HepG2 (cell line): Measurements from ENCODE around the gene CARD16. TPM values are rescaled to one million over a fixed set of nuclear protein-coding genes. Genes with fewer than 3 reads are reported as not detected.

Source experiments
- BHLHE40 ChIP-seq: IDR thresholded peaks from 2 replicates; pipeline ENCODE4 v1.6.1; 2011; ENCODE audit warnings: low read length, improper control_type of control experiment
- ELF4 ChIP-seq: sonication (generic); formaldehyde crosslinking; IDR thresholded peaks from 2 replicates; pipeline ENCODE4 v1.5.0; 2020; ENCODE audit warnings: missing genetic modification reagents, mild to moderate bottlenecking, moderate library complexity, borderline replicate concordance
- GATA4 ChIP-seq: sonication (generic); IDR thresholded peaks from 2 replicates; pipeline ENCODE4 v1.6.1; 2016; ENCODE audit warnings: antibody characterized with exemption, low read depth, borderline replicate concordance
- HNRNPH1 ChIP-seq: fragments of 200-400 bp; formaldehyde crosslinking; optimal IDR thresholded peaks from 2 replicates; pipeline ENCODE3; 2017; ENCODE audit warnings: mild to moderate bottlenecking, low read depth, low read length
- MTERF4 ChIP-seq: sonication (generic); formaldehyde crosslinking; IDR thresholded peaks from 2 replicates; pipeline ENCODE4 v1.8.0; 2023; ENCODE audit warnings: mild to moderate bottlenecking, missing genetic modification reagents
- RELA ChIP-seq: sonication (generic); formaldehyde crosslinking; IDR thresholded peaks from 2 replicates; pipeline ENCODE4 v1.4.0; 2020; ENCODE audit warnings: missing genetic modification reagents
- SKI ChIP-seq: fragments of 450-650 bp; IDR thresholded peaks from one replicate; pipeline ENCODE4 v1.6.1; 2018; ENCODE audit warnings: mild to moderate bottlenecking; ENCODE audit not compliant: partially characterized antibody
- TAF1 ChIP-seq: sonication (generic); formaldehyde crosslinking; IDR thresholded peaks from 2 replicates; pipeline ENCODE4 v1.4.0; 2020; ENCODE audit warnings: missing genetic modification reagents
- TEAD2 ChIP-seq: sonication (generic); formaldehyde crosslinking; IDR thresholded peaks from 2 replicates; pipeline ENCODE4 v1.9.0; 2021; ENCODE audit warnings: missing genetic modification reagents
- ZBTB20 ChIP-seq: sonication (generic); formaldehyde crosslinking; IDR thresholded peaks from 2 replicates; pipeline ENCODE4 v1.8.1; 2023; ENCODE audit warnings: missing genetic modification reagents, low read depth, mild to moderate bottlenecking, borderline replicate concordance
- ZBTB3 ChIP-seq: sonication (generic); formaldehyde crosslinking; IDR thresholded peaks from 2 replicates; pipeline ENCODE4 v1.4.0; 2020; ENCODE audit warnings: low read depth, mild to moderate bottlenecking, moderate library complexity, missing genetic modification reagents, borderline replicate concordance
- ZKSCAN5 ChIP-seq: sonication (generic); formaldehyde crosslinking; IDR thresholded peaks from 2 replicates; pipeline ENCODE4 v1.5.1; 2020; ENCODE audit warnings: mild to moderate bottlenecking, missing genetic modification reagents
- ZNF296 ChIP-seq: sonication (generic); formaldehyde crosslinking; conservative IDR thresholded peaks from 2 replicates; pipeline ENCODE4 v1.5.0; 2020; ENCODE audit warnings: mild to moderate bottlenecking, missing genetic modification reagents
- ZNF44 ChIP-seq: sonication (generic); formaldehyde crosslinking; IDR thresholded peaks from 2 replicates; pipeline ENCODE4 v1.5.1; 2020; ENCODE audit warnings: mild to moderate bottlenecking, missing genetic modification reagents
- ZNF550 ChIP-seq: sonication (generic); formaldehyde crosslinking; IDR thresholded peaks from 2 replicates; pipeline ENCODE4 v1.4.0; 2020; ENCODE audit warnings: mild to moderate bottlenecking, missing genetic modification reagents, borderline replicate concordance
- ZNF788 ChIP-seq: sonication (generic); formaldehyde crosslinking; IDR thresholded peaks from 2 replicates; pipeline ENCODE4 v1.5.0; 2020; ENCODE audit warnings: mild to moderate bottlenecking, missing genetic modification reagents, borderline replicate concordance
- polyA plus RNA-seq, 8 experiments: library from polyadenylated mRNA; depleted of rRNA in 3 of 8; stranded (reverse) in 7 of 8; unstranded in 1 of 8; fragments of >200 nt; fragmentation: Illumina TruSeq in 4 of 8; extraction: Trizol in 4 of 8; gene quantifications; 2 replicates each; pipeline versions ENCODE4 v1.2.1 to v1.2.3, GENCODE V29; 2011 to 2016; ENCODE audit warnings: low read depth in 4 of 8, missing spikeins in 1 of 8, mixed read lengths in 1 of 8; ENCODE audit not compliant: insufficient read depth in 1 of 8
- total RNA-seq, 5 experiments: library from RNA; depleted of rRNA; stranded (reverse); fragments of >200 nt; fragmentation: Illumina TruSeq; extraction: Trizol; gene quantifications; 2 replicates each; pipeline ENCODE4 v1.2.3, GENCODE V29; 2016; ENCODE audit warnings: low read depth in 1 of 5
- TF ChIP-seq, protein P1 (sequence below): sonication (generic); formaldehyde crosslinking; IDR thresholded peaks from 2 replicates; pipeline ENCODE4 v1.4.0; 2020; ENCODE audit warnings: missing genetic modification reagents
- TF ChIP-seq, protein P2 (sequence below): sonication (generic); formaldehyde crosslinking; IDR thresholded peaks from 2 replicates; pipeline ENCODE4 v1.4.0; 2020; ENCODE audit warnings: mild to moderate bottlenecking, missing genetic modification reagents
- TF ChIP-seq, protein P3 (sequence below): IDR thresholded peaks from 2 replicates; pipeline ENCODE4 v1.6.1; 2012; ENCODE audit warnings: low read depth, low read length, improper control_type of control experiment

The CARD16 gene
- total and polyA plus RNA-seq, 2 of the 13 experiments (the other 11 are each of a cell fraction or from before 2014, with no cell fraction given): 0.34 TPM; not detected in 1

DNA sequence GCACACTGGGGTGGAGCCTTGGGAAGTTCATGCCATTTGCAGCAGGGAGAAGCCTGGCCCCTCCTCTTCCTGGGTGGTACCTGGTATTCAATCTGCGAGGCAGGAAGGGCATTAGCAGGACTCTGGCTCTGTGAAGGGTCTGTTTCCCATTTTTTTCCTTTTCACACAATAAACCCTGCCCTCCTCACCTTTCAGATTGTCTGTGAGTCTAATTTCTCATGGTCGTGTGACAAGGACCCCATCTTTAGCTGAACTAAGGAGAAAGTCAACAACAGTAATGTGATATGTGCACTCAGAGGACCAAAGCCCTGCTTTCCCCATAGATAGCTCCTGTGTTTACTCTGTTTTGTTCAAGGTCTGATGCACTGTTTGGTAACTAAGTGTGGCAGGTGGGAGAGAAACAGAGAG is 50.1 kb downstream of the CARD16 start (continued):
- TF ChIP-seq, protein P1, sequence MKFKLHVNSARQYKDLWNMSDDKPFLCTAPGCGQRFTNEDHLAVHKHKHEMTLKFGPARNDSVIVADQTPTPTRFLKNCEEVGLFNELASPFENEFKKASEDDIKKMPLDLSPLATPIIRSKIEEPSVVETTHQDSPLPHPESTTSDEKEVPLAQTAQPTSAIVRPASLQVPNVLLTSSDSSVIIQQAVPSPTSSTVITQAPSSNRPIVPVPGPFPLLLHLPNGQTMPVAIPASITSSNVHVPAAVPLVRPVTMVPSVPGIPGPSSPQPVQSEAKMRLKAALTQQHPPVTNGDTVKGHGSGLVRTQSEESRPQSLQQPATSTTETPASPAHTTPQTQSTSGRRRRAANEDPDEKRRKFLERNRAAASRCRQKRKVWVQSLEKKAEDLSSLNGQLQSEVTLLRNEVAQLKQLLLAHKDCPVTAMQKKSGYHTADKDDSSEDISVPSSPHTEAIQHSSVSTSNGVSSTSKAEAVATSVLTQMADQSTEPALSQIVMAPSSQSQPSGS (CRISPR knock-in tag): peak; percentile 48; the same call in 1 of the 2 replicates
- TF ChIP-seq, protein P2, sequence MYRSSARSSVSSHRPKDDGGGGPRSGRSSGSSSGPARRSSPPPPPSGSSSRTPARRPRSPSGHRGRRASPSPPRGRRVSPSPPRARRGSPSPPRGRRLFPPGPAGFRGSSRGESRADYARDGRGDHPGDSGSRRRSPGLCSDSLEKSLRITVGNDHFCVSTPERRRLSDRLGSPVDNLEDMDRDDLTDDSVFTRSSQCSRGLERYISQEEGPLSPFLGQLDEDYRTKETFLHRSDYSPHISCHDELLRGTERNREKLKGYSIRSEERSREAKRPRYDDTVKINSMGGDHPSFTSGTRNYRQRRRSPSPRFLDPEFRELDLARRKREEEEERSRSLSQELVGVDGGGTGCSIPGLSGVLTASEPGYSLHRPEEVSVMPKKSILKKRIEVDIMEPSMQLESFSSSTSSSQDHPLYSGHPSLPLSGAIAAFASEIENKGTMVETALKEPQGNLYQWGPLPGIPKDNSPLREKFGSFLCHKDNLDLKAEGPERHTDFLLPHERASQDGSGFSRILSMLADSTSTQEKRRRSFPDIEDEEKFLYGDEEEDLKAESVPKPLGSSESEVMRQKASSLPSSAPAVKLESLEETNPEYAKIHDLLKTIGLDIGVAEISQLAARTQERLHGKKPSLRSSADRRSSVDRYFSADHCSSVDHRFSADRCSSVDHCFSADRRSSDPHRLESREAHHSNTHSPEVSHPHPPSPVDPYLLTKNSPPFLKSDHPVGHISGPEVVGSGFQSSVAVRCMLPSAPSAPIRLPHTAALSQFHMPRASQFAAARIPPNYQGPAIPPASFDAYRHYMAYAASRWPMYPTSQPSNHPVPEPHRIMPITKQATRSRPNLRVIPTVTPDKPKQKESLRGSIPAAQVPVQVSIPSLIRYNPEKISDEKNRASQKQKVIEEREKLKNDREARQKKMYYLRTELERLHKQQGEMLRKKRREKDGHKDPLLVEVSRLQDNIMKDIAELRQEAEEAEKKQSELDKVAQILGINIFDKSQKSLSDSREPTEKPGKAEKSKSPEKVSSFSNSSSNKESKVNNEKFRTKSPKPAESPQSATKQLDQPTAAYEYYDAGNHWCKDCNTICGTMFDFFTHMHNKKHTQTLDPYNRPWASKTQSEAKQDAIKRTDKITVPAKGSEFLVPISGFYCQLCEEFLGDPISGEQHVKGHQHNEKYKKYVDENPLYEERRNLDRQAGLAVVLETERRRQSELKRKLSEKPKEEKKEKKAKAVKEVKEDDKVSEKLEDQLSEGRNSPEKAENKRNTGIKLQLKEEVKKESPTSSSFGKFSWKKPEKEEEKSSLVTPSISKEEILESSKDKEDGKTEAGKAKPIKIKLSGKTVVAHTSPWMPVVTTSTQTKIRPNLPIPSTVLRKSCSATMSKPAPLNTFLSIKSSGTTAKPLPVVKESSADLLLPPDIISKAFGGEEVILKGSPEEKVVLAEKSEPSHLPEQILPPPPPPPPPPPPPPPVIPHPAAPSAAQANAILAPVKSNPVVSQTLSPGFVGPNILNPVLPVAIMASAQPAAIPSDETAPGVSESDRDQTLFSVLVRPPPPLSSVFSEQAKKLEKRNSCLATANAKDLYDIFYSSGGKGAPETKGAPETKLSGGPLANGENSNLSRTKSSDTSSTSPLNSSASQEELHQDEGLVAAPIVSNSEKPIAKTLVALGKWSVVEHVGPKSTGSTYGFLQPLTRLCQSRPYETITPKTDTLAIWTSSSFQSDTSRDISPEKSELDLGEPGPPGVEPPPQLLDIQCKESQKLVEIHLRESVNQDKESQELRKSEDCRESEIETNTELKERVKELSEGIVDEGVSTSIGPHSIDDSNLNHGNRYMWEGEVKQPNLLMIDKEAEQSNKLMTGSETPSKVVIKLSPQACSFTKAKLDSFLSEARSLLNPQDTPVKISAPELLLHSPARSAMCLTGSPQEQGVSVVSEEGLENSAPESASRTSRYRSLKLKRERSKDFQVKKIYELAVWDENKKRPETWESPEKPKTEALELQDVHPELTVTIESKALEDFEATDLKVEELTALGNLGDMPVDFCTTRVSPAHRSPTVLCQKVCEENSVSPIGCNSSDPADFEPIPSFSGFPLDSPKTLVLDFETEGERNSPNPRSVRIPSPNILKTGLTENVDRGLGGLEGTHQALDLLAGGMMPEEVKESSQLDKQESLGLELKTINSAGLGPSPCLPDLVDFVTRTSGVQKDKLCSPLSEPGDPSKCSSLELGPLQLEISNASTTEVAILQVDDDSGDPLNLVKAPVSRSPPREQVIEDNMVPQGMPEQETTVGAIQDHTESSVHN (CRISPR knock-in tag): no peak
- TF ChIP-seq ELF4 (CRISPR knock-in tag) (no peak), ZBTB3 (CRISPR knock-in tag) (no peak), ZBTB20 (CRISPR knock-in tag) (peak; percentile 66; the same call in 1 of the 2 replicates), TEAD2 (no peak), ZNF44 (CRISPR knock-in tag) (no peak), BHLHE40 (peak; percentile 66; the same call in 1 of the 2 replicates), ZNF550 (CRISPR knock-in tag) (no peak), ZKSCAN5 (CRISPR knock-in tag) (no peak), RELA (CRISPR knock-in tag) (no peak), MTERF4 (CRISPR knock-in tag) (no peak), HNRNPH1 (no peak), ZNF788 (CRISPR knock-in tag) (no peak), ZNF296 (no peak), TAF1 (no peak), SKI (no peak), GATA4 (no peak)
- TF ChIP-seq, protein P3, sequence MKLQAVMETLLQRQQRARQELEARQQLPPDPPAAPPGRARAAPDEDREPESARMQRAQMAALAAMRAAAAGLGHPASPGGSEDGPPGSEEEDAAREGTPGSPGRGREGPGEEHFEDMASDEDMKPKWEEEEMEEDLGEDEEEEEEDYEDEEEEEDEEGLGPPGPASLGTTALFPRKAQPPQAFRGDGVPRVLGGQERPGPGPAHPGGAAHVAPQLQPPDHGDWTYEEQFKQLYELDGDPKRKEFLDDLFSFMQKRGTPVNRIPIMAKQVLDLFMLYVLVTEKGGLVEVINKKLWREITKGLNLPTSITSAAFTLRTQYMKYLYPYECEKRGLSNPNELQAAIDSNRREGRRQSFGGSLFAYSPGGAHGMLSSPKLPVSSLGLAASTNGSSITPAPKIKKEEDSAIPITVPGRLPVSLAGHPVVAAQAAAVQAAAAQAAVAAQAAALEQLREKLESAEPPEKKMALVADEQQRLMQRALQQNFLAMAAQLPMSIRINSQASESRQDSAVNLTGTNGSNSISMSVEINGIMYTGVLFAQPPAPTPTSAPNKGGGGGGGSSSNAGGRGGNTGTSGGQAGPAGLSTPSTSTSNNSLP: peak; percentile 55; the same call in 1 of the 2 replicates
